ENCODE data around the gene LPCAT1. TPM values are rescaled to one million over a fixed set of nuclear protein-coding genes. Genes with fewer than 3 reads are reported as not detected.

The LPCAT1 gene
- total RNA-seq, 3 donors from 2014 or later (not counting 1 experiment from before 2014, with no cell fraction given) = 196 to 302 (median 252) TPM

- Histone ChIP-seq H3K27me3 (ENCODE audit: control insufficient read depth, insufficient read depth, low read length) (peaks cover 3% of the 10 kb centered on the region), H3K36me3 (ENCODE audit: control insufficient read depth, insufficient read depth, low read length) (no peaks in the 10 kb centered on the region), H3K4me3 (ENCODE audit: low read length) (no peak overlapping the region), H3K4me1 (ENCODE audit: control insufficient read depth, insufficient read depth, low read length) (no peaks in the 10 kb centered on the region), H3K27ac (ENCODE audit: low read length) (no peak overlapping the region), H3K9me3 (ENCODE audit: control insufficient read depth, insufficient read depth, low read length) (no peaks in the 10 kb centered on the region)
- ATAC-seq = no peak
- H3K4me1 Mint-ChIP-seq = peaks cover 0 to 5% of the 10 kb centered on the region in 2 donors
- no peaks in the 10 kb centered on the region for H3K9me3 Mint-ChIP-seq
- peaks cover 0 to 8% of the 10 kb centered on the region in 2 donors for H3K27me3 Mint-ChIP-seq (ENCODE audit: low read depth in 2 of 2)
- DNase-seq = no peak
- no peaks in the 10 kb centered on the region for H3K36me3 Mint-ChIP-seq
- intact Hi-C loops (cut with micrococcal nuclease) = no loop called here
- H3K27ac Mint-ChIP-seq = no peak overlapping the region
- TF ChIP-seq, protein P1, sequence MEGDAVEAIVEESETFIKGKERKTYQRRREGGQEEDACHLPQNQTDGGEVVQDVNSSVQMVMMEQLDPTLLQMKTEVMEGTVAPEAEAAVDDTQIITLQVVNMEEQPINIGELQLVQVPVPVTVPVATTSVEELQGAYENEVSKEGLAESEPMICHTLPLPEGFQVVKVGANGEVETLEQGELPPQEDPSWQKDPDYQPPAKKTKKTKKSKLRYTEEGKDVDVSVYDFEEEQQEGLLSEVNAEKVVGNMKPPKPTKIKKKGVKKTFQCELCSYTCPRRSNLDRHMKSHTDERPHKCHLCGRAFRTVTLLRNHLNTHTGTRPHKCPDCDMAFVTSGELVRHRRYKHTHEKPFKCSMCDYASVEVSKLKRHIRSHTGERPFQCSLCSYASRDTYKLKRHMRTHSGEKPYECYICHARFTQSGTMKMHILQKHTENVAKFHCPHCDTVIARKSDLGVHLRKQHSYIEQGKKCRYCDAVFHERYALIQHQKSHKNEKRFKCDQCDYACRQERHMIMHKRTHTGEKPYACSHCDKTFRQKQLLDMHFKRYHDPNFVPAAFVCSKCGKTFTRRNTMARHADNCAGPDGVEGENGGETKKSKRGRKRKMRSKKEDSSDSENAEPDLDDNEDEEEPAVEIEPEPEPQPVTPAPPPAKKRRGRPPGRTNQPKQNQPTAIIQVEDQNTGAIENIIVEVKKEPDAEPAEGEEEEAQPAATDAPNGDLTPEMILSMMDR (IDR thresholded peaks at IDR 0.05) = no peak
- no peak overlapping the region for H3K4me3 Mint-ChIP-seq
- WGBS (ENCODE audit: insufficient coverage) = 63% methylated on average over 28 of the region's 28 CpGs
These were observed 31.4 kb upstream of the LPCAT1 start for GRCh38 chr5:1555011-1555807.

- no peaks in the 10 kb centered on the region for H3K36me3 Mint-ChIP-seq
- ATAC-seq (no peak), DNase-seq (no peak)
- H3K4me3 Mint-ChIP-seq = no peak overlapping the region
- intact Hi-C loops (cut with micrococcal nuclease) = no loop called here
- Histone ChIP-seq H3K27me3 (ENCODE audit: control insufficient read depth, insufficient read depth, low read length) (peaks cover 3% of the 10 kb centered on the region), H3K4me3 (ENCODE audit: low read length) (no peak overlapping the region), H3K9me3 (ENCODE audit: control insufficient read depth, insufficient read depth, low read length) (no peaks in the 10 kb centered on the region), H3K27ac (ENCODE audit: low read length) (no peak overlapping the region), H3K36me3 (ENCODE audit: control insufficient read depth, insufficient read depth, low read length) (no peaks in the 10 kb centered on the region), H3K4me1 (ENCODE audit: control insufficient read depth, insufficient read depth, low read length) (no peaks in the 10 kb centered on the region)
- WGBS (ENCODE audit: insufficient coverage) = 92% methylated on average over 10 of the region's 11 CpGs
- no peak overlapping the region for H3K27ac Mint-ChIP-seq
- H3K4me1 Mint-ChIP-seq = peaks cover 0 to 5% of the 10 kb centered on the region in 2 donors
- peaks cover 0 to 8% of the 10 kb centered on the region in 2 donors for H3K27me3 Mint-ChIP-seq (ENCODE audit: low read depth in 2 of 2)
- TF ChIP-seq, protein P1 (IDR thresholded peaks at IDR 0.05) = no peak
- no peaks in the 10 kb centered on the region for H3K9me3 Mint-ChIP-seq
These were observed 30.7 kb upstream of the LPCAT1 start for GRCh38 chr5:1554410-1554967.

- 84% methylated on average over 21 of the region's 21 CpGs for WGBS (ENCODE audit: insufficient coverage)
- H3K4me1 ChIP-seq (ENCODE audit: control insufficient read depth, insufficient read depth, low read length) = no peaks in the 10 kb centered on the region
- H3K9me3 ChIP-seq (ENCODE audit: control insufficient read depth, insufficient read depth, low read length) = no peaks in the 10 kb centered on the region
- Mint-ChIP-seq H3K9me3 (no peaks in the 10 kb centered on the region), H3K36me3 (no peaks in the 10 kb centered on the region), H3K4me3 (no peak overlapping the region), H3K4me1 (no peaks in the 10 kb centered on the region), H3K27ac (no peak overlapping the region), H3K27me3 (ENCODE audit: low read depth in 2 of 2) (peaks cover 0 to 4% of the 10 kb centered on the region in 2 donors)
- DNase-seq (no peak), ATAC-seq (no peak)
- TF ChIP-seq, protein P1 (IDR thresholded peaks at IDR 0.05) = no peak
- H3K27me3 ChIP-seq (ENCODE audit: control insufficient read depth, insufficient read depth, low read length) = peaks cover 3% of the 10 kb centered on the region
- no peak overlapping the region for H3K4me3 ChIP-seq (ENCODE audit: low read length)
- intact Hi-C loops (cut with micrococcal nuclease) = no loop called here
- no peaks in the 10 kb centered on the region for H3K36me3 ChIP-seq (ENCODE audit: control insufficient read depth, insufficient read depth, low read length)
- no peak overlapping the region for H3K27ac ChIP-seq (ENCODE audit: low read length)
These were observed 30.0 kb upstream of the LPCAT1 start for GRCh38 chr5:1553539-1554409.
